NCI-H2227 (cell line): ENCODE measurements around the gene SPIRE1.

ENCODE experiments used
- DNase-seq: peaks from one replicate; lab custom pipeline; 2025; ENCODE audit not compliant: unreplicated experiment; lab: John Stamatoyannopoulos, UW

The SPIRE1 gene

DNA sequence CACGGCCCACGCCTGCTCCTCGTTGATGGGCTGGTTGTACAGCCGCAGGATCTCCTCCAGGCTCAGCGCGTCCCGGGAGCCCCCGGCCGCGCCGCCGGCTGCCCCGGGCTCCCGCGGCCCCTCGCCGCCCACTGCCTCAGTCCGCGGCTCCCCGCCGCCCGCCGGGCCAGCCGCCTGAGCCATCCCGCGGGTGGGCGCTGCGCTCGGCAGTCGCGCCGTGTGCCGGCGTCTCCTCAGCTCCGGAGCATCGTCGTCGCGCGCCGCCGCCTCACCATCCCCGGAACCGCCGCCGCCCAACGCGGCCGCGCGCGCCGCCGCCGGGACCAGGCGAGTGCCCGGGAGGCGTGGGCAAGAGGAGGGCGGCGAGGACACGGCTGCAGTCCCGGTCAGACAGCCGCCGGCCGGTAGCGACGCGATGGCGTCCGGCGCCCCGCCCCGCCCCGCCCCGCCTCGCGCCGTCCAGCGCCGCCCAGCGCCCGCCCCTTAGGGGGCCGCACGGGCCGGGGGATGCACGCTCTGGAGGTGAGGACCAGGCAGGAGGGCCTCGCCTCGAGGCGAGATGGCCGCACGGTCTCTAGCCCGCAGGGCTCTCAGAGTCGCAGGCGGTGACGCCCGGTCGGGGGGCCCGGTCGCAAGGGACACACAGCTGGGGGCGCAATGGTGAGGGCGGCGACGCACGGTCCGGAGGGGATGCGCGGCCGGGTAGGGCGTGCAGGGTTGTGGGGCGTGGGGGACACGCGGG, at the start of gene SPIRE1:
SPIRE1 (minus strand) TSS at position 424 of the 742 bp plus-strand sequence; CDS start at position 183, 241 bp downstream.
- DNase-seq = peak; percentile 84

DNA sequence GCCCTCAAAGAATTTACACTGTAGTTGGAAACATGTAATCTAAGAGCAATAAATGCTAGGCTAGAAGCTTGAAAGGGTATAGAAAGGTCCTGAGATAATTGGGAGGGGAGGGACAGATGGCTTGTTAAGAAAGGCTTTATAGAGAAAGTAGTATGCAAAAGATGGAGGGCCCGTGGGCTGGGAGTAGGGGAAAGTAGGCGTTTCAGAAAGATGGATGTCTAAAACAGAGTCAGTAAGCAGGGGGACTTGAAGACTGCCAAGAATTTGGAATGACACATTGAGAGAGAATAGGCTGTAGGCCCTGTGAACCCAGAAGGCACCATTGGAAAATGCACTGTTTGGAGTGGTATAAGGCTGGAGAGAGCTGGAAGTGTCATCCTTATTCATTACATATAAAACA, 45.8 kb upstream of the SPIRE1 start:
- DNase-seq = peak; percentile 66

DNA sequence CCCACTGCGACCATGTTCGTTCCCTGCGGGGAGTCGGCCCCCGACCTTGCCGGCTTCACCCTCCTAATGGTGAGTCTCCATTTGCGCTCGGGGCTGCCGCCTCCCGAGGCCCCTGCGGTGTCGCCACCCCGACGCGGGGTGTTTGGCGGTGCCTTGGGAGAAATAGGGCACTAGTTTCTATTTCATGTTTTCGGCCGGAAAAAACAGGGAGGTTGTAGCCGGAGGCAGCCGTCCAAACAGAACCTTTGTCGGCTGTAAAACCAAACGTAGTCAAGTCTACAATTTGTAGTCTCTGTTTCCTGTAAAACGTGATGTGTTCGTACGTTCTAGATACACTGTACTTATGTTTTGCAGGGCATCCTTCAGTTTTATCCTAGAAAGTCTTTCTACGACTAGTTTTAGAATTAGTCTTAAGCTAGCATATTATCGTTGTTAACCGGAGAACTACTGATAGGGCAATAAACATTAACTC, 45.2 kb upstream of the SPIRE1 start:
- DNase-seq = peak; percentile 69

DNA sequence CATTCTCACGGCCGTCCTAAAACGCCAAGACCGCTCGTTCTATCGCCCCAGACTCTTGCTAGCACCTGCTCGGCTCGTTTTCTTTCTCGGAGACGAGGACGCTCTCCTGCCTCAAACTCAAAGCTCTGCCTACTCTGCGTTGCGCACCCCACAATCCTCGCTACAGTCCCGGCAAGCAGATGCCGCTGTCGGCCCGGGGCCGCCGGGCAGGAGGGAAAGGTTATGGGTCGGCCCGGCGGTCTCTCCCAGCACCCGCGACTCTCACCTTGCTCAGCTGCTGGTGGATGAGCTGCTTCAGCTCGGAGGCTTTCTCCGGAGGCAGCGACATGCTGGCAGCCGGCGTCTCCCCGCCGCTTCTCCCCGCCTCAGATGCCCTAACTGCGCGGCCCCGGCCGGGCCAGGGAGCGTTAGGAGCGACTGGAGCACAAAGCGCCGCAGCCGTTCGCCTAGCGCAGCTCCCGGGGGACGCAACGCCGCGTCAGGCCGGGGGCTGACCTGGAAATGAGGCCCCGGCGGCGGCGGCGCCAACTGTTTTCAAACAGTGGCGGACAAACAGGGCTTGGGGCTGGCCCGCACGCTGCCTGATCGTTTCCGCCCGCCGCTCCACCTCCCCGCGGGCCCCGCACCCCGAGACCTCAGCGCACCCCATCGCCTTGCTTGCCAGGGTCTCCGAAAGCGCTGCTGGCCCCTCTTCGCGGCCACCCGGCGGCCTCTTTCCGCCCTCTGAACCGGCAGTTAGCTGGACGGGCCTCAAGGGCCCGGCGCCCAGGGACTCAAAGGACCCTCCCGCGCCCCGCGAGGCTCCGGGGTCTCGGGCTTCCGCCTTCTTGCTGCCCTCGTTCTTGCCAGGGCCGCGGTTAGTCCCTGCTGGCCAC, 44.6 kb upstream of the SPIRE1 start, which contains the start of the genes CEP76 and PSMG2:
CEP76 (minus strand) TSS at position 503 of the 875 bp plus-strand sequence; CDS start at position 328, 175 bp downstream.
PSMG2 (plus strand) TSS at position 822 of the 875 bp plus-strand sequence. CDS start 66 bp downstream, outside the sequence.
- peak; percentile 92 for DNase-seq

DNA sequence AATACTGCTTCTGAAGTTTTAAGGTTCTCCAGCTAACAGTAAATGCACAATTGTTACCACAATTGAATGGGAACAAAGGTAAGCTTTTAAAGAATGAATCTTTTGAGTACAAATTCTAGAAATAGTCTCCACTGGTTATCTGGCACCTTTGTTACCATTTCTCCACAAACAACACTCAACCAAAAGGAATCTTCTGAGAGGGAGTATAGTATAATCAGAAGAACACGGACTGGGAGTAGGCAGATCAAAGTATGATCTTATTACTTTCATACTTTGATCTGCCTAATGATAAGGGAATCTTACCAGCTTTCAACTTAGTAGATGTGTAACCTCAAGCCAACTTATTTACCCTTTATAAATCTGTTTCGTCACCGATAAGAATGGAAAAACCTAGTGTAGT, 43.3 kb upstream of the SPIRE1 start:
- no peak for DNase-seq

DNA sequence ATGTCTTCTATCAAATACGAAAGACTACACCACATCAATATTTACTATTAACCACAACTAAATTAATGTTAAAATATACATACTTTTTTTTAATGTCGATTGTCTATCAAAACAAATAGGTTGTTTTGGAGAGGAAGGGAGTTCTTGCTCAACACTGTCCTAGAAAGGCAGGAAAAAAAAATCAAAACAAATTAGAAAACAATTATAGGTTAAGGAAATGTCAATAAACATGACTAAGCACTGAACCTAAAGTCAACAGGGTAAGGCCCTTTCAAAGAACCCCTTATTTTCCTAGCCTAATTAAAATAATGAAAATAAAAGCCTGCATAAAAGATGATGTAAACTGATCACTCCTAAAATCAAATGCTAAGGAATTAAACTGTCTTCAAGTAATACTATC, 41.8 kb upstream of the SPIRE1 start:
- no peak for DNase-seq

DNA sequence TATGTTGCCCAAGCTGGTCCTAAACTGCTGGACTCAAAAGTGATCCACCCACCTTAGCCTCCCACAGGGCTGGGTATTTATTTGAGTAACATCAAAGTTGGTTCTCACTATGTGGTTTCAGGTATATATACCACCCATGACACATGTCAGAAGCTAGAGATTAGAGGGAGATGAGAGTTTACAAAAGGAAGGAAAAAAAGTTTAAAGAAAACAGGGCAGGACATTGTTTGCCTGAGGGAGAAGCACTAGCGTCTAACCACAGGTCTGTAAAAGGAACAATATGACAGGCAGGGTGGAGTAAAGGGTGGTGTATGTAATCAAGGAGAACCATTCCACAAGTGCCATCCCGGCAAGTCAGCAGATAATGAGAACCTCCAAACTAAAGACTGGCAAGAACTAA, 36.1 kb upstream of the SPIRE1 start:
- DNase-seq = no peak

DNA sequence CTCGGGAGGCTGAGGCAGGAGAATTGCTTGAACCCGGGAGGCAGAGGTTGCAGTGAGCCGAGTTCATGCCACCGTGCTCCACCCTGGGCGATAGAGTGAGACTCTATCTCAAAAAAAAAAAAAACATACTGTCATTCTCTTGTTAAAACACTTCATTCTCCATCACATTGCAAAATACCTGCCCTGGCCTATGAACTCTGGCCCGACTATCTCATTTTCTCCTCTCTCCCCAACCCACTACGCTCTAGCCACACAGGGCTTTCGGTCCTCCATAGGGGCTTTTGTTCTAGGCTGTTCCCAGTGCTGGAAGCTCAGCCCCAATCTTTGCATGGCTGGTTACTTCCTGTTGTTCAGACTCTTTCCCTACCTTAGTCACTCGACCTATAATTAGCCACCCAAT, 34.3 kb upstream of the SPIRE1 start:
- DNase-seq = no peak

DNA sequence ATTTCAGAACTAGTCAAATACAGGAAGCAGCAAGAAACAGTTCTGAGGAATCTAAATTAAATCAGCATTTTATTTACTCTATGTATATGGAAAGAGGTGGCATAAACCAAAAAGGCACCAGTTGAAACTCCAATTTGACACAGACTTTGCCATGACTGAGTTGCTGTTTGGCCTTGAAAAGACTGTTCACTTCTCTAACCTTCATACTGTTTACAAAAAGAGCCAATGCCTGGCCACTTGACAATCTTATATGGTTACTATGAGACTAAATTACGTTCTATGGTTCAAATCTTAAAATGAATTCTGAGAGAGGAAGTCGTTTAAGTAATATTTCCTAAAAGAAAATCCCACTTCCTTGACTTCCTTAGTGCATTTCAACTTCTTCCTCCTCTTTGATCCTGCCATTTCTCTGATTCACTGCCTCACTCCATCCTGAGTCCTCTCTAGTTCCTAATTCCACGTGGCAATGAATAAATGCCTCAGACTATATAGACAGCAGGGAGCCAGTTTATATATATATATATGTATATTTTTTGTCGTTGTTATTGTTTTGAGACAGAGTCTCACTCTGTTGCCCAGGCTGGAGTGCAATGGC, 31.4 kb upstream of the SPIRE1 start:
- no peak for DNase-seq

DNA sequence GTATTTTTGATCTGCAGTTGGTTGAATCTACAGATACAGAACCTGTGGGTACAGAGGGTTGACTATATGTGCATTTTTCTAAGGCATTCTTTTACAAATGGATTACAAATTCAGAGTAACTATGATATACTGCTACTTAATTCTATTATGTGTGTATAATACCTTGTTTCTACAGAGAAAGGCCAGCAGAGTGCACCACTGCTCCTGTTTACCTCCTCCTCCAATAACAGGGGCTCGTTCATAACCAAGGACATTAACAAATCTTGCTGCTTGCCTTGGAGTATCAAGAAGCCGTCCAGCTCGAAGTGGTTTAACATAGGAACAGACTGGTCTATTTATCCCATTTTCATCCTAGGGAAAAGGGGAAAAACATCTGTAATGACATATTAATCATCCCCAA, 28.2 kb upstream of the SPIRE1 start:
- peak; percentile 47 for DNase-seq

DNA sequence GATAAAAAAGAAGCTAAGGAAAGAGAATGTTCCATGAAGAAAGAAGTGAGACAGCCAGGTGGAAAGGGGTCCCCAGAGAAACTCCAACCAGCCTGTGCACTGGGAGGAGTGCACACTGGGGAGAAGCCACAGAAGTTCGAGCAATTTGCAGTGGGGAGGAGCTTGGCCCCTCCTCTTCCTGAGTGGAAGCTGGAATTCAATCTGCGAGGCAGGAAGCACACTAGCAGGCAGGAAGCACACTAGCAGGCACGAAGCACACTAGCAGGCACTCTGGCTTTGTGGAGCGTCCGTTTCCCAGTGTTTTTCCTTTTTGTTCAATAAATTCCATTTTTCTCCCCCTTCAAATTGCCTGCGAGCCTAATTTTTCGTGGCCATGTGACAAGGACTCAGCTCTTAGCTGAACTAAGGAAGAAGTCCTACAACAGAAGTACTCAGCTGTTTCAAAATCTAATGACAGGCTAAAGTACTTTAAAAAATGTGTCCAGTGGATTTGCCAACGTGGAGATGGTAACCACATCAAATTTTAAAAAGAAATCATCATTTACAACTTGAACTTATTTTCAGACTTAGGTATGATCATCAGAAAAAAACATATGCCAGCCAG, 21.4 kb upstream of the SPIRE1 start:
- DNase-seq = peak; percentile 52

DNA sequence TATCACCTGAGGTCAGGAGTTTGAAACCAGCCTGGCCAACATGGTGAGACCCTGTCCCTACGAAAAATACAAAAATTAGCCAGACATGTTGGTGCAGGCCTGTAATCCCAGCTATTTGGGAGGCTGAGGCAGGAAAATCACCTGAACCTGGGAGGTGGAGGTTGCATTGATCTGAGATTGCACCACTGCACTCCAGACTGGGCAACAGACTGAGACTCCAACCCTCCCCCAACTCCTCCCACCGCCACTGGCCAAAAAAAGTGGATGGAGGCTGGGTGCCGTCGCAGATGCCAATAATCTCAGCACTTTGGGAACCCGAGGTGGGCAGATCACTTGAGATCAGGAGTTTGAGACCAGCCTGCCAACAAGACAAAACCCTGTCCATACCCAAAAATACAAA, 10.1 kb upstream of the SPIRE1 start:
- no peak for DNase-seq

DNA sequence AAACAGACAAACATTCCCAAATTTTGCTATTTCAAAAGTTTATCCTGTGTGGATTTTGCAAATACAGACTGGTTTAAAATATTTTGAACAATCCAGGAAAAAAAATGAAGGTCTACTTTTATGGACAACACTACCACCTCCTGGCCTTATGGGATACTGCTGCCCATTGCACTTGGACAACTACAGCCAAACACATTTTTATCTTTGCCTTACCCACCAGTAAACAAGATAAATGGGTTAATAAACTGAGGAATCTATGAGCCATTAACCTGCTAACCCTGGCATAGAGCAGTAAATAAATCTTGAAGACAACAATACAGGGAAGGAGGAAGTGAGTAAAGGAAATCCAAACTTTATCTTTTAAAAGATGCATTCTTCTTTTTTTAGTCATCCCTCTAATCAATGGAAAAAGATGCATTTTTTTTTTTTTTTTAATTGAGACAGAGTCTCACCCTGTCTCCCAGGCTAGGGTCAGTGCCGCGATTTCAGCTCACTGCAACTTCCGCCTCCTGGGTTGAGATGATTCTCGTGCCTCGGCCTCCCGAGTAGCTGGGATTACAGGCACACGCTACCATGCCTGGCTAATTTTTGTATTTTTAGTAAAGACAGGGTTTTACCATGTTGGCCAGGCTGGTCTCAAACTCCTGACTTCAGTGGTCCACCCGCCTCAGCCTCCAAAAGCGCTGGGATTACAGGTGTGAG, 2.1 kb upstream of the SPIRE1 start:
- peak; percentile 70 for DNase-seq

DNA sequence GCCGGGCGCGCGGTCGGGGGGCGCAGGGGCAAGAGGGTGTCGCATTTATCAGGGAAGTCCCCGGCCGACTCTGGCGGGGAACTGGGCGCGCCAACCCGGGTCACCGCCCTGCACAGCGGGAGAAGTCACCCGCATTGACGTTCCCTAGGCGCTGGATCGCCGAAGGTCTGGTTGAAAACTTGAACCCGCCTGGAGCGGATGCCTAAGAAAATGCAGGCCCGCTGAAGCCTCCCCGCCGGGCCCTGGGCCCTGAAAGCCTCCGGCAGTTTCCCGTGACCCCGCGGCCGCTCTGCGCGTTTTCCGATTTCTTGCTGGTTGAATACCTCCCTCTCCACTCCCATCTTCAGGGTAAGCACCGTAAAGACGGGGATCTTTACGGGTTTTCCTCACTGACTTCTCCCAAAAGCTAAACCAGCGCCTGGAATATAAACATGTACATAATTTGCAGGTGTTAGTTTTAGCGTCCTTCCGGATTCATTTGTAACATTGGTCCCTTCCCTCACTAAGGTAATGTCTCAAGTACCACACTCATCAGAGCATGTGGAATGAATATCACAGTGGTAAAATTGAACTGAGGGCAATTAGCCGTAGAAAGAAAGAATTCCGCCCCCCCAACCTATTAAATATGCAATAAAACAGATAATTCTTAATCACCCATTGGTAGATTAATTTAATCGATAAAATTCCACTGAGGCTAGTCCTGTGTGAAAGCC, 675 bp upstream of the SPIRE1 start:
- peak; percentile 71 for DNase-seq

DNA sequence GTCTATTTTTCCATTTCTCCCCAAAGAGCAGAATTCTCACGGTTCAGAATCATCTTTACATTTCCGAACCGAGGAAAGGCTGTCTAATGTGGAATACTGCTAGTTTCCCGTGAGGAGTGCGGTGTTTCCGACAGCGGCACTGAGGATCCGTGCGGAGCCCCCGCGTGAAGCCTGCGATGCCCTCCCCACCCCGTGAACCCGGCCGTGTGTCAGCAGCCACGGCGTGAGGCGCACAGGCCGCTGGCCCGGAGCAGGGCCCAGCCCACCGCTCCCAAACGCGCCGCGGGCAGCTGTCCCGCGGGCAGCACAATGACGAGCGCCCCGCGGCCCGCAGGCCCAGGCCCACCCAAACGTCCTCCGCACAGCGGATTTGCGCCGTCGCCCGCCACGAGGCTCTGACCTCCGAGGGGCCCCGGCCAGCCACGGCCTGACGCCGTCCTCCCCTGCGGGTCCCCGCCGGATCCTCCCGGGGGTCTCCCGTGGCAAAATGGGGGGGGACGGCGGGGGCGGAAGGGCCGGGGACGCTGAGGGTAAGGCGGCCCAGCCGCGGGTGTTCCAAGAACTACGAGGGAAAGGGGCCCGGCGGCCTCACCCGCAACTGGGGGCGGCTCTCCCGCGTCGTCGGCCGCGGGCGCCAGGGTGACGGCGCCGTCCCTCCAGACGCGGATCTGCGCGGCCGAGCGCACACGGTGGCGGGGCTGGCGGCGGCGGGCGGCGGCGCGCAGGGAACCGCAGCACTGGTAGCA, 796 bp downstream of the SPIRE1 start:
- DNase-seq = peak; percentile 69

DNA sequence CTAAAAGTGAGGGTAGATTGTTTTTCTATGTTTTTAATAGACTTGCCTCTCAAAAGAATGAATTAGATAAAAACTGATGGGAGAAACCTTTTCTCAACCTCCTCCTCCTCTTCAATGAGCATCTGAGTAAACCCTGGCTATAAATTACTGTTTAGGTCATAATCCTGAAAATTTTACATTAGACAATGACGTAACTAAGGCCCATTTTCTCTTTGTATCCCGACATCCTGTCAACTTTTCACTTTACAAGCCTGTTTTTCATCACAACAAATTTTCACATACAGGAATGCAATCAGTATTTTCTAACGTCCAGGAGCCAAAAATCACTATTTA, 1.3 kb downstream of the SPIRE1 start:
- DNase-seq = peak; percentile 28

DNA sequence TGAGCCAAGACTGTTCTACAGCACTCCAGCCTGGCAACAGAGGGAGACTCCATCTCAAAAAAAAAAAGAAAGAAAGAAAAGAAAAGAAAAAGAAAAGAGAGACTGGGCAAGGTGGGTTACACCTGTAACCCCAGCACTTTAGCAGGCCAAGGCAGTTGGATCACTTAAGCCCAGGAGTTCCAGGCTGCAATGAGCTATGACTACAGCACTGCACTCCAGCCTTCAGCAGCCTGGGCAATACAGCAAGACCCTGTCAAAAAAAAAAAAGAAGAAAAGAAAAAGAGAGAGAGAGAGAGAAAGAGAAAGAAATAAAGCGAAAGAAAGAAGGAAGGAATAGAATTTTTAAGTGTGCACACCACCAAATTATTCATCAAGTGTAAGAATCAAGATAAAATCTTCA, 2.9 kb downstream of the SPIRE1 start:
- no peak for DNase-seq

DNA sequence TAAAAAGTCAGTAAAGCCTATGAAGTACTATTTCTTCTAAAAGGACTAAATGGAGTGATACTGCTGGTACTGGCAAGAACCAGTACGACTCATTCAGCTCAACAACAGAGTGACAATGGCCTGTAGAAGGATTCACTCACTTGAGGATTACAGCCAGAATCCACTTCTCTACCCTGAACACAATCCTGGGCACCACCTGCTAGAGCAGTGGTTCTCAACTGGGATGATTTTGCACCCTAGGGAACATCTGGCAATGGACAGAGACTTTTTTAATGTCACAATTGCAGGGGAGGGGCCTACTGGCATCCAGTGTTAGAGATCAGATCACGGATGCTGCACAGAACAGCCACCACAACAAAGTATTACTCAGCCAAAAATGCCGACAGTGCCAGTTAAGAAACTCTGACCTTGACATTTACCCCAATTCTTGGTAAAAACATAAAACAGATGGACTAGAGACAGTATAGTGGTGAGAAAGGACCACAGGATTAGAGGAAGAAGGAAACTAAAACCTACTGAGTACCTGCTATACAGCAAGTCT, 5.0 kb downstream of the SPIRE1 start:
- no peak for DNase-seq

DNA sequence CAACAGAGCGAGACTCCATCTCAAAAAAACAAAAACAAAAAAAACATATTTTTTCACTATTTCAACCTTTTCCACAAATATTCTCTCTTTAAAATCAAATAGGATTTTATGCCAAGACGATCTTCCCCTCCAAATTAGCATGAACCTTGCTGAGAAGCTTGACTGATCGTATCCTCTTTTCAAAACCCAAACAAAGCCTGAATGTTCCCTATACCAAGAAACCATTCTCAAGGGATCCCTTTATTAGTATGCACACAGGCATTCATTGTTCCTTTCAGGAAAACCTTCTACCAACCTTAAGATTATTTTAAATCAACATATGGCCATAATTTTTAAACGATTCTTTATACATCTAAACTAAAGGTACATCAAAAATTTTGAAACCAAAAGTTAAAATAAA, 6.3 kb downstream of the SPIRE1 start:
- DNase-seq = no peak
